SU-DHL-6 (cell line): ENCODE results near the gene ZNF215.

Experiments
- CTCF ChIP-seq: fragments of 200-600 bp; sonication (generic); IDR thresholded peaks from one replicate; pipeline ENCODE4 v1.5.1; 2017; ENCODE audit warnings: antibody characterized with exemption, mild to moderate bottlenecking, low read length, moderate library complexity; ENCODE audit not compliant: insufficient read depth, poor library complexity, severe bottlenecking
- EZH2phosphoT487 ChIP-seq: fragments of 200-600 bp; sonication (generic), shearing (Covaris generic); conservative IDR thresholded peaks from 2 replicates; pipeline ENCODE4 v1.6.1; 2018; ENCODE audit warnings: mild to moderate bottlenecking, antibody characterized with exemption, low read length, moderate library complexity, mixed read lengths

- TF ChIP-seq CTCF (no peak), EZH2phosphoT487 (no peak)
Observed at GRCh38 chr11:6925636-6926207, 504 bp upstream of the ZNF215 start.
